GM12878 (cell line): Measurements from ENCODE around the gene FGF14. TPM values are rescaled to one million over a fixed set of nuclear protein-coding genes. Genes with fewer than 3 reads are reported as not detected.

Source experiments
- ATF7 ChIP-seq: fragments of 450-650 bp; IDR thresholded peaks from 2 replicates; pipeline ENCODE4 v1.6.1; 2016; ENCODE audit warnings: low read depth, mild to moderate bottlenecking
- MYB ChIP-seq: fragments of 150-350 bp; IDR thresholded peaks from 2 replicates; pipeline ENCODE4 v1.6.1; 2014; ENCODE audit warnings: mild to moderate bottlenecking, low read depth, low read length, borderline replicate concordance
- MYC ChIP-seq: IDR thresholded peaks from 2 replicates; pipeline ENCODE4 v1.6.1; 2011; ENCODE audit warnings: mild to moderate bottlenecking, low read length, moderate library complexity, inconsistent platforms; ENCODE audit not compliant: insufficient read depth, insufficient replicate concordance, insufficient read length, severe bottlenecking
- REST ChIP-seq: IDR thresholded peaks from 2 replicates; pipeline ENCODE4 v1.6.1; 2012; ENCODE audit warnings: mild to moderate bottlenecking, low read depth, low read length
- RUNX3 ChIP-seq: IDR thresholded peaks from 2 replicates; pipeline ENCODE4 v1.6.1; 2012; ENCODE audit warnings: low read length, inconsistent platforms
- SMARCA5 ChIP-seq: fragments of 450-650 bp; IDR thresholded peaks from 2 replicates; pipeline ENCODE4 v1.6.1; 2017; ENCODE audit warnings: mild to moderate bottlenecking
- ZNF592 ChIP-seq: fragments of 450-650 bp; IDR thresholded peaks from 2 replicates; pipeline ENCODE4 v1.6.1; 2017; ENCODE audit warnings: mild to moderate bottlenecking, moderate library complexity
- polyA plus RNA-seq, 11 experiments: library from polyadenylated mRNA; depleted of rRNA in 4 of 11; unstranded in 6 of 11; stranded (reverse) in 5 of 11; fragments of >200 nt; fragmentation: Nextera tagmentation in 4 of 11; fragmentation: Illumina TruSeq in 1 of 11; extraction: Ambion mirVana in 4 of 11; extraction: Trizol in 1 of 11; gene quantifications; 1 replicate in 1 of 11; 2 replicates in 10 of 11; pipeline versions ENCODE4 v1.2.1 to v1.2.3, GENCODE V29; 2011 to 2016; ENCODE audit warnings: inconsistent platforms in 2 of 11, missing spikeins in 2 of 11, low read depth in 1 of 11
- total RNA-seq, 4 experiments: library from RNA; depleted of rRNA in 3 of 4; stranded (reverse); fragments of >200 nt in 3 of 4; fragmentation: Illumina TruSeq in 1 of 4; extraction: Trizol in 1 of 4; gene quantifications; 2 replicates each; pipeline versions ENCODE4 v1.2.1 to v1.2.3, GENCODE V29; 2013 to 2021

The FGF14 gene
- total and polyA plus RNA-seq, 10 of the 15 experiments (the other 5 are each of a cell fraction or from before 2014, with no cell fraction given), result under 0.01 to 0.44 (median 0.04) TPM

- TF ChIP-seq ZNF592, result no peak
- no peak for TF ChIP-seq SMARCA5
- no peak for TF ChIP-seq MYC
- TF ChIP-seq ATF7, result no peak
- TF ChIP-seq MYB, result no peak
- TF ChIP-seq RUNX3, result no peak
- TF ChIP-seq REST, result no peak
Measured at GRCh38 chr13:102131246-102131645, 270.6 kb downstream of the FGF14 start (continued).
